Gastroesophageal sphincter (tissue), 4 donors: ENCODE measurements around the gene TSPAN6. TPM values are rescaled to one million over a fixed set of nuclear protein-coding genes. Genes with fewer than 3 reads are reported as not detected.

ENCODE experiments used
- ATAC-seq: fragments of 150-250 bp; one replicate; pipeline ENCODE4 v1.9.1; 2016; ENCODE audit warnings: mild to moderate bottlenecking, moderate library complexity
- H3K27ac ChIP-seq, 4 donors: fragments of 200-600 bp; sonication (generic) in 3 of 4; 1 replicate in 3 of 4; 2 replicates in 1 of 4; pipeline ENCODE4 v1.5.1; 2016 to 2019
- H3K27me3 ChIP-seq: fragments of 200-600 bp; sonication (generic); one replicate; pipeline ENCODE4 v1.5.1; 2019
- H3K36me3 ChIP-seq, 2 donors: fragments of 200-600 bp; sonication (generic); one replicate each; pipeline ENCODE4 v1.5.1; 2019; ENCODE audit warnings: control low read depth in 1 of 2
- H3K4me1 ChIP-seq, 3 donors: fragments of 200-600 bp; sonication (generic); 1 replicate in 2 of 3; 2 replicates in 1 of 3; pipeline ENCODE4 v1.5.1; 2016 to 2019; ENCODE audit warnings: control low read depth in 2 of 3
- H3K4me3 ChIP-seq, 2 donors: fragments of 200-600 bp; sonication (generic); one replicate each; pipeline ENCODE4 v1.5.1; 2019; ENCODE audit warnings: mild to moderate bottlenecking in 1 of 2, moderate library complexity in 1 of 2
- H3K9me3 ChIP-seq, 3 donors: fragments of 200-600 bp; sonication (generic); one replicate each; pipeline ENCODE4 v1.5.1; 2017 to 2019; ENCODE audit warnings: control low read depth in 2 of 3
- CTCF ChIP-seq, 4 experiments: fragments of 200-600 bp in 2 of 4; fragments of 450-650 bp in 2 of 4; sonication (generic) in 1 of 4; IDR thresholded peaks; one replicate each; pipeline ENCODE4 v1.5.1; 2017 to 2019; ENCODE audit warnings: antibody characterized with exemption in 4 of 4, mild to moderate bottlenecking in 2 of 4, moderate library complexity in 2 of 4
- EP300 ChIP-seq: sonication (generic); formaldehyde crosslinking; IDR thresholded peaks from one replicate; pipeline ENCODE4 v1.6.1; 2017; ENCODE audit warnings: antibody characterized with exemption, mild to moderate bottlenecking
- POLR2A ChIP-seq, 2 donors: fragments of 450-650 bp; IDR thresholded peaks; one replicate each; pipeline ENCODE4 v1.6.1; 2017; ENCODE audit warnings: antibody characterized with exemption in 2 of 2, mild to moderate bottlenecking in 2 of 2, moderate library complexity in 1 of 2
- POLR2AphosphoS5 ChIP-seq: sonication (generic); formaldehyde crosslinking; IDR thresholded peaks from one replicate; pipeline ENCODE4 v1.6.1; 2017; ENCODE audit warnings: antibody characterized with exemption
- WGBS, 2 donors: methylation state at CpG; one replicate each; pipeline ENCODE4 v1.1.5; 2018; ENCODE audit warnings: low coverage in 1 of 2; 5-methylcytosine and 5-hydroxymethylcytosine counted together
- total RNA-seq, 4 donors: library from RNA; depleted of rRNA; stranded (reverse); fragments of >200 nt; gene quantifications; one replicate each; pipeline ENCODE4 v1.1.0, GENCODE V29; 2016

Gene TSPAN6
- total RNA-seq, 4 donors from 2014 or later, result 6.4 to 16.2 (median 8.5) TPM

GRCh38 chrX:100643956-100644860 is 7.6 kb upstream of the TSPAN6 start, which contains the start of gene SRPX2:
Gene SRPX2, plus strand, starts transcription at chrX:100644199. Its CDS starts 2,124 bp downstream, at chrX:100646323.
- peak within 1 kb of the TSS; percentile 3 to 70 (median 54) for H3K27ac ChIP-seq
- 20 to 45% methylated on average over 4 to 6 of the region's 11 CpGs for WGBS, 2 donors
- H3K36me3 ChIP-seq, result no peaks in the 10 kb centered on the region
- peaks cover 0 to 5% (median 2%) of the 10 kb centered on the region in 3 donors for H3K4me1 ChIP-seq
- H3K27me3 ChIP-seq, result no peaks in the 10 kb centered on the region
- peak; percentile 71 for TF ChIP-seq POLR2AphosphoS5
- peak; percentile 34 to 58 for TF ChIP-seq POLR2A (IDR thresholded peaks at IDR 0.05)
- TF ChIP-seq CTCF (IDR thresholded peaks at IDR 0.05), result no peak
- no peak for TF ChIP-seq EP300
- ATAC-seq, result peak; percentile 91
- no peaks in the 10 kb centered on the region for H3K9me3 ChIP-seq
- peak within 1 kb of the TSS; percentile 11 to 42 for H3K4me3 ChIP-seq

- Histone ChIP-seq H3K27me3 (no peaks in the 10 kb centered on the region), H3K4me3 (no peak overlapping the region), H3K27ac (peak overlapping the region in 3 of 4 donors; percentile 41 to 70 (median 45)), H3K4me1 (peaks cover 0 to 5% (median 2%) of the 10 kb centered on the region in 3 donors), H3K36me3 (no peaks in the 10 kb centered on the region), H3K9me3 (no peaks in the 10 kb centered on the region)
- 60 to 80% methylated on average over 3 of the region's 11 CpGs for WGBS, 2 donors
- ATAC-seq, result no peak
- TF ChIP-seq EP300 (no peak), POLR2AphosphoS5 (no peak), CTCF (IDR thresholded peaks at IDR 0.05) (no peak), POLR2A (IDR thresholded peaks at IDR 0.05) (no peak)
These were observed 6.6 kb upstream of the TSPAN6 start for GRCh38 chrX:100643212-100643611.

GRCh38 chrX:100642290-100642689 is 5.7 kb upstream of the TSPAN6 start:
- H3K27me3 ChIP-seq, result no peaks in the 10 kb centered on the region
- no peak for ATAC-seq
- H3K9me3 ChIP-seq, result no peaks in the 10 kb centered on the region
- no peak overlapping the region for H3K27ac ChIP-seq
- no peaks in the 10 kb centered on the region for H3K36me3 ChIP-seq
- H3K4me1 ChIP-seq, result peaks cover 0 to 2% (median under 1%) of the 10 kb centered on the region in 3 donors
- TF ChIP-seq EP300 (no peak), POLR2A (IDR thresholded peaks at IDR 0.05) (no peak), POLR2AphosphoS5 (no peak), CTCF (IDR thresholded peaks at IDR 0.05) (no peak)
- H3K4me3 ChIP-seq, result no peak overlapping the region
- 53 to 61% methylated on average over 2 to 3 of the region's 3 CpGs for WGBS, 2 donors

- peak overlapping the region; percentile 61 to 76 (median 70) for H3K27ac ChIP-seq
- peaks cover 0 to 17% (median 0%) of the 10 kb centered on the region in 3 donors for H3K4me1 ChIP-seq
- 0 to 38% methylated on average over 1 to 7 of the region's 8 CpGs for WGBS, 2 donors
- peak overlapping the region; percentile 58 to 85 for H3K4me3 ChIP-seq
- H3K36me3 ChIP-seq, result peaks cover 0 to 27% of the 10 kb centered on the region in 2 donors
- no peak for ATAC-seq
- H3K9me3 ChIP-seq, result no peaks in the 10 kb centered on the region
- TF ChIP-seq POLR2AphosphoS5, result no peak
- no peak for TF ChIP-seq POLR2A (IDR thresholded peaks at IDR 0.05)
- no peak for TF ChIP-seq CTCF (IDR thresholded peaks at IDR 0.05)
- no peak for TF ChIP-seq EP300
- H3K27me3 ChIP-seq, result no peaks in the 10 kb centered on the region
These were observed 651 bp downstream of the TSPAN6 start for GRCh38 chrX:100635989-100636320.
